ENCODE data around the gene ZXDA.
"Not testable (repeated sequence)": the region's sequence is repeated elsewhere in the genome, so short reads cannot be mapped to it uniquely, and the experiment has no call there.

Gene ZXDA, protein sequence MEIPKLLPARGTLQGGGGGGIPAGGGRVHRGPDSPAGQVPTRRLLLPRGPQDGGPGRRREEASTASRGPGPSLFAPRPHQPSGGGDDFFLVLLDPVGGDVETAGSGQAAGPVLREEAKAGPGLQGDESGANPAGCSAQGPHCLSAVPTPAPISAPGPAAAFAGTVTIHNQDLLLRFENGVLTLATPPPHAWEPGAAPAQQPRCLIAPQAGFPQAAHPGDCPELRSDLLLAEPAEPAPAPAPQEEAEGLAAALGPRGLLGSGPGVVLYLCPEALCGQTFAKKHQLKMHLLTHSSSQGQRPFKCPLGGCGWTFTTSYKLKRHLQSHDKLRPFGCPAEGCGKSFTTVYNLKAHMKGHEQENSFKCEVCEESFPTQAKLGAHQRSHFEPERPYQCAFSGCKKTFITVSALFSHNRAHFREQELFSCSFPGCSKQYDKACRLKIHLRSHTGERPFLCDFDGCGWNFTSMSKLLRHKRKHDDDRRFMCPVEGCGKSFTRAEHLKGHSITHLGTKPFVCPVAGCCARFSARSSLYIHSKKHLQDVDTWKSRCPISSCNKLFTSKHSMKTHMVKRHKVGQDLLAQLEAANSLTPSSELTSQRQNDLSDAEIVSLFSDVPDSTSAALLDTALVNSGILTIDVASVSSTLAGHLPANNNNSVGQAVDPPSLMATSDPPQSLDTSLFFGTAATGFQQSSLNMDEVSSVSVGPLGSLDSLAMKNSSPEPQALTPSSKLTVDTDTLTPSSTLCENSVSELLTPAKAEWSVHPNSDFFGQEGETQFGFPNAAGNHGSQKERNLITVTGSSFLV

DNA sequence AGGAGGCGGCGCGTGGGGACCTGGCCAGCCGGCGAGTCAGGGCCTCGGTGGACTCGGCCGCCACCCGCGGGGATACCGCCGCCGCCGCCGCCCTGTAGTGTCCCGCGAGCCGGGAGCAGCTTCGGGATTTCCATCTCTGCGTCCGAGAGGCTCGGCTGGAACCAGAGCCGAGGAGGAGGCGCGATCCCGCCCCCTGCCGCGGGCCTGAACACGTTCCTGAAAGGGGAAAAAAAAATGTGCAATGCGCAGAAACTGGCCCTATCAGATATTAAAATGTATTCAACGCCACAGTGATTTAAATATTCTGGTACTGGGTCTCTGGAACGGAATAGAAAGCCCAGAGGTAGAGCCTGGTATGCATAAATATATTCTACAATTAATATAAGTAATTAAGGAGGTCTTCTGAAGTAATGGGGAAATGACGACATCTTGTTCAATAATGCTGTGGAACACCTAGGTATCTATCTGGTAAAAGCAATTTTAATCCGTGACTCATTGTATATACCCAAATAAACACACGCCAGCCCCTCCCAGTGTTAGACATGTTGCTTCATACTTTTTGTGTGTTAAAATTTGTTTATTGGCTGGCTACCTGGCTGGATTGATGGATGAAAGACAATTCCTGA lies at the start of gene ZXDA:
Gene ZXDA (minus strand): TSS at position 172 of the 626 bp plus-strand sequence. CDS start 38 bp downstream, at position 134.
- peak within 1 kb of the TSS; percentile 93 for H3K27ac Mint-ChIP-seq
- peaks cover 29% of the 10 kb centered on the region for H3K4me1 Mint-ChIP-seq (ENCODE audit: low read depth)
- not testable (repeated sequence) for H3K9me3 Mint-ChIP-seq; H3K36me3 Mint-ChIP-seq (ENCODE audit: low read depth); H3K27me3 Mint-ChIP-seq
- H3K4me3 Mint-ChIP-seq, result peak within 1 kb of the TSS; percentile 81

DNA sequence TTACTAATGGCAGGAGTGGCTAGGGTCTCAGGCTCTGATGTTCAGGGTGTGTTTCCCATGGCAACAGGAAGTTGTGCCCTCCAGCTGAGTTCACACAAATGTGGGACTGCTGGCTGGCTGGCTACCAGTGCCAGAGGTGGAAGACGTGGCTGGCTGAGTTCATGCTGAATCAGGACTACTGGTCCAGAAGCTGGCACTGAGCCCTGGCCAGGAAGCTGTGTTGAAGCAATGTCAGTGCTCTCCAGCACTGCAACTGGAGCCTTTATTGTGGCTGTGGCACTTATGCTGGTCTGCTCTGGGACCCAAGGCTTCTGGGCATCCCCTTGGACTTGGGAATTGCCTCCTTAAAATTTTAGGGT lies 42.0 kb upstream of the ZXDA start:
- Mint-ChIP-seq H3K9me3 (no peaks in the 10 kb centered on the region), H3K4me1 (ENCODE audit: low read depth) (peaks cover 4% of the 10 kb centered on the region), H3K27me3 (no peaks in the 10 kb centered on the region), H3K36me3 (ENCODE audit: low read depth) (no peaks in the 10 kb centered on the region), H3K4me3 (no peak overlapping the region), H3K27ac (no peak overlapping the region)

DNA sequence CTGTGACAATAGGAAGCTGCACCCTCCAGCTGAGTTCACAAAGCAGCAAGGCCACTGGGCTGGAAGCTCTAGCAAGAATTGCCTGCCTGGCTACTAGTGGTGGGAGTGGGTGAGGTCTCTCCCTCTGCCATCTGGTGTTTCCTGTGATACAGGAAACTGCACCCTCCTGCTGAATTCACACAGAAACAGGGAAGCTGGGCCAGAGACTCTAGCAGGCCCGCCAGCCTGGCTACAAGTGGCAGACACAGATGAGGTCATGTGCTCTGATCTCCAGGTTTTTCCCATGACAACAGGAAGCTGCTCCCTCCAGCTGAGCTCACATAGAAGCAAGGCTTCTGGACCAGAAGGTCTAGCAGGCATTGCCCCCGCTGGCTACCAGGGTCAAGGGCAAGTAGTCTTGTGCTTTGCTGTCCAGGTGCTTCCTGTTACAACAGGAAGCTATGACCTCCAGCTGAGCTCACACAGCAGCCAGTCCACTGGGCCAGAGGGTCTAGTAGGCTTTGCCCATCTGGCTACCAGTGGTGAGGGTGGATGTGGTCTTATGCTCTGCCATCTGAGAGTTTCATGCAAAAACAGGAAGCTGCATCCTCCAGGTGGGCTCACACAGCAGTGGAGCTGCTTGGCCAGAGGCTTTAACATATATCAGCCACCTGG lies 41.5 kb upstream of the ZXDA start:
- Mint-ChIP-seq H3K4me1 (ENCODE audit: low read depth) (peaks cover 4% of the 10 kb centered on the region), H3K27me3 (no peaks in the 10 kb centered on the region), H3K4me3 (no peak overlapping the region)

DNA sequence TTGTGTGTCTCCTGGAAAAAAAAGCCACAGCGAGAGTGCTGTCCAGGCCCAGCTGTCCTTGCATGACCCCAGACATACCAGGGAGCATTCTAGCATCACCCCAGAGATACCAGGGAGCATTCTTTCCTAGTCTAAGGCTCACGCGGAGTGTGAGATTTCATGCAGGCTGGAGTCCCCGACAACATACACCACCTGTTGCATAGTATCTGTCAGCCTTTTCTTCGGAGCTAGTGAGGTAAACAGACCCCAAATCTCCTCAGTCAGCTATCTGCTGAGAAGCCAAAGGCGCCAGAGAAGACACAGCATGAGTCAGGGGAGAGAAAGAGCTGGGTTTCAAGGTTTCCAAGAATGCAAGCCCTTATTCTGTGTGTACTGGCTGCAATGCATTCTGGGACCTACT lies 23.1 kb upstream of the ZXDA start:
- Mint-ChIP-seq H3K27me3 (no peaks in the 10 kb centered on the region), H3K4me1 (ENCODE audit: low read depth) (no peaks in the 10 kb centered on the region), H3K27ac (no peak overlapping the region), H3K4me3 (no peak overlapping the region), H3K36me3 (ENCODE audit: low read depth) (no peaks in the 10 kb centered on the region), H3K9me3 (no peaks in the 10 kb centered on the region)

More for the DNA sequence above, 41.5 kb upstream of the ZXDA start:
- Mint-ChIP-seq H3K36me3 (ENCODE audit: low read depth) (no peaks in the 10 kb centered on the region), H3K9me3 (no peaks in the 10 kb centered on the region), H3K27ac (no peak overlapping the region)

DNA sequence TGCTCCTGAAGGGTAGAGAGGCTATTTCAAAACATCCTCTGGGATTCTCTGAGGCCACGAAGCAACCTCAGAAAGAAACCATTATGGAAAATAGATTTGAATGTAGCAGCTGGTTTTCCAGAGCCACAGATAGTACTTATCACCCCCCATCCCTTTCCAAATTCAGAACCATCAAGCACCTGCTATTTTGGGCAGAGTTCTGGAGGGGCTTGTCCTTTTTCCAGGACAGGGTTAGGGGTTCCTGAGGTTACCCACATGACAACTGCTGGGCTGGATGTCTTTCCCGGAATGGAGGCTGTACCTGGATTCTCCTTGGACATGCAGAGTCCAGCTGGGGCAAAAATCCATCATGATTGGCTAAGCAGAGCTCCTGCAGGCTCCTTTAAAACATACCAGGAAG lies 22.0 kb upstream of the ZXDA start:
- H3K27me3 Mint-ChIP-seq, result no peaks in the 10 kb centered on the region
- H3K4me3 Mint-ChIP-seq, result no peak overlapping the region
- H3K36me3 Mint-ChIP-seq (ENCODE audit: low read depth), result no peaks in the 10 kb centered on the region
- no peaks in the 10 kb centered on the region for H3K9me3 Mint-ChIP-seq
- H3K4me1 Mint-ChIP-seq (ENCODE audit: low read depth), result no peaks in the 10 kb centered on the region
- no peak overlapping the region for H3K27ac Mint-ChIP-seq

DNA sequence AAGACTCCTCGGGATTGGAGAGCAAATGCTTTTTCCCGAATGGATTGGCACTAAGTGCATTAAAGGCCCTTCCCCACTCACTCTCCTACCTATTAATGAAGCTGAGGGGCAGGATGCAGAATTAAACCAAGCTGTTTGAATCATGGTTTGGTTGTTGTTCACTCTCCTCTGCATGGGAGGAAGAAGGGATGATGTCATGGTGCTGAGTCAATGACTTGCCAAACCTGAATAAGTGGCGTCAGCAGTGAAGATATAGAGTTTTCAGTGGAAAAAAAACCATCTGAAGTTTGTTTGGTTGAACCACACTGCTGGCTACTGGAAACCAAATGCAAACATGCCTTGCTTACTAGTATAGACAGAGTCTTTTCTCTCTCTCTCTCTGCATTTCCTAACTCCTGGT lies 19.8 kb upstream of the ZXDA start:
- H3K4me3 Mint-ChIP-seq, result no peak overlapping the region
- H3K4me1 Mint-ChIP-seq (ENCODE audit: low read depth), result no peaks in the 10 kb centered on the region
- H3K36me3 Mint-ChIP-seq (ENCODE audit: low read depth), result no peaks in the 10 kb centered on the region
- no peaks in the 10 kb centered on the region for H3K27me3 Mint-ChIP-seq
- H3K9me3 Mint-ChIP-seq, result no peaks in the 10 kb centered on the region
- H3K27ac Mint-ChIP-seq, result no peak overlapping the region

DNA sequence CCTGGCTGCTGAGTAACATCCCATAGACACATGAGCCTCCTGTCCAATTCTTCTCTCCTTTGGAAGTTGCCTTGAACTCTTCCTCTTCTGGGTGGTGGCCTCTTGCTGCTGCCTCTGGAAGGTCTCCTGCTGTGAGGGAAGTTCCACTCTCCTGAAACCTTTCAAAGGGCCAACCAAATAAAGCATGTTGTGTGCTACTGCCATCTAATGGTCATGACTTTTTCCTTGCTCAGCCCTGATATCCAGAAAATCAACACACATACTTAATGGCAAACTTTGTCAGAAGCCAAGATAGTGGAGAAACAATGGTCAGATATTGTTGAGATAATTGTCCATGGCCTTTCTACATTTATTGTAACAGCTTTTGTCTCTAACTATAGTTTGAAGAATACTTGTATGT lies 19.1 kb upstream of the ZXDA start:
- H3K27ac Mint-ChIP-seq, result no peak overlapping the region
- no peaks in the 10 kb centered on the region for H3K9me3 Mint-ChIP-seq
- no peaks in the 10 kb centered on the region for H3K27me3 Mint-ChIP-seq
- H3K36me3 Mint-ChIP-seq (ENCODE audit: low read depth), result no peaks in the 10 kb centered on the region
- no peaks in the 10 kb centered on the region for H3K4me1 Mint-ChIP-seq (ENCODE audit: low read depth)
- H3K4me3 Mint-ChIP-seq, result no peak overlapping the region

DNA sequence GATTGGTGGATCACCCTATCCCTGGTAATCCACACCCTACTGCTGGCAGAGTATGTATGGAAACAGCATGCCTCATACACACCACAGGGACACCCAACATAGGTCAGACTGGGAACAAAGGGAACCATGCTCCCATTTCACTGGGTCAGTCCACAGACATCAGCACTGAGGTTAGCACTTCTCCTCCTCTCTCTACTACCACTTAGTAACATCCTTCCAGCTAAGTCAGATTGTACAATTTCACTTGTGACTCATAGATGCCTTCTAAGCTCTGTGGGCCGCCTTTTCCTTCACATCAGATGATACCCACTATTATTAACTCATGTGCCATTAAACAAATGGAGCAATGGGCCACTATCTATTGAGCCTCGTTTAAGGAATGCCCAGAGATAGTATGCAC lies 15.5 kb upstream of the ZXDA start:
- no peaks in the 10 kb centered on the region for H3K4me1 Mint-ChIP-seq (ENCODE audit: low read depth)
- H3K36me3 Mint-ChIP-seq (ENCODE audit: low read depth), result no peaks in the 10 kb centered on the region
- H3K4me3 Mint-ChIP-seq, result no peak overlapping the region
- H3K27ac Mint-ChIP-seq, result no peak overlapping the region
- H3K27me3 Mint-ChIP-seq, result no peaks in the 10 kb centered on the region
- no peaks in the 10 kb centered on the region for H3K9me3 Mint-ChIP-seq

DNA sequence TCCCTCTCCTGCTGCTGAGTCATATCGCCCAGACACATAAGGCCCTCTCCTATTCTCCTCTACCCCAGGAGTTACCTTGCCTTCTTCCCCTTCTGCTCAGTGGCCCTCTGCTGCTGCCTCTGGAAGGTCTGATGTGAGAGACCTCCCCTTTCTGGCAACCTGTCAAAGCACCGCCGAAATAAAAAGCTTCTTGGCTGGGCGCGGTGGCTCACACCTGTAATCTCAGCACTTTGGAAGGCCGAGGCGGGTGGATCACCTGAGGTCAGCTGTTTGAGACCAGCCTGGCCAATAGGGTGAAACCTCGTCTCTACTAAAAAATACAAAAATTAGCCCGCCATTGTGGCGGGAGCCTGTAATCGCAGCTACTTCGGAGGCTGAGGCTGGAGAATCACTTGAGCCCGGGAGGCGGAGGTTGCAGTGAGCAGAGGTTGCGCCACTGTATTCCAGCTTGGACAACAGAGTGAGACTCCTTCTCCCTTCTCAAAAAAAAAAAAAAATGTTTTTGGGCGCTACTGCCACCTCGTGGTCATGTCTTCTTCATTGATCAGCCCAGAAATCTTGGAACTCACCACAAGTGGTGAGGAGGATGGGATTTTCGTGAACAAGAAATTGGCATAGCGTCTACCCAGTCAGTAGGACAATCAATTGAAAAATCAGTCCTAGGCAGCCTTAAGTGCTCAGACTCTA lies 8.6 kb upstream of the ZXDA start:
- H3K27ac Mint-ChIP-seq, result no peak overlapping the region
- no peaks in the 10 kb centered on the region for H3K36me3 Mint-ChIP-seq (ENCODE audit: low read depth)
- H3K9me3 Mint-ChIP-seq, result no peaks in the 10 kb centered on the region
- no peaks in the 10 kb centered on the region for H3K4me1 Mint-ChIP-seq (ENCODE audit: low read depth)
- no peaks in the 10 kb centered on the region for H3K27me3 Mint-ChIP-seq
- no peak overlapping the region for H3K4me3 Mint-ChIP-seq

DNA sequence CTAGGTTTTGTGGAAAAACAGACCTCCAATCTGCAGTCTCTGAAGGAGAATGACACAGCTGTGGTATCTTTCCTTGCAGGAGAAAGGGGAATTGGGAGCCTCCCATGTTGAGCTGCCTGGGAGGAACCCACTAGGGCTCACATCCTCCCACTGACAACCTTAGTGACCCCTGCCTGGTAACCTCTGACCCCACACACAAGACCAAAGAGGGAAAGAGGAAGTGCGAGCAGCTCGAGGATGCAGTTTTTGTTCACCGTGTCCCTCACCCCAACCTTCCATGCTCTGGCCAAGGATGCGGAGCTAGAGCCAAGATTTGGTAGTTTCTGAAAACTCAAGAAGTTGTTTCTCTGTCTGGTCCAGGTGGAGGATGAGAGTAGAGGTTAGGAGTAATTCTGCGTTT lies 5.4 kb upstream of the ZXDA start:
- H3K27me3 Mint-ChIP-seq, result no peaks in the 10 kb centered on the region
- H3K4me1 Mint-ChIP-seq (ENCODE audit: low read depth), result peaks cover 10% of the 10 kb centered on the region
- no peak overlapping the region for H3K4me3 Mint-ChIP-seq
- H3K36me3 Mint-ChIP-seq (ENCODE audit: low read depth), result no peaks in the 10 kb centered on the region
- H3K9me3 Mint-ChIP-seq, result no peaks in the 10 kb centered on the region
- no peak overlapping the region for H3K27ac Mint-ChIP-seq

DNA sequence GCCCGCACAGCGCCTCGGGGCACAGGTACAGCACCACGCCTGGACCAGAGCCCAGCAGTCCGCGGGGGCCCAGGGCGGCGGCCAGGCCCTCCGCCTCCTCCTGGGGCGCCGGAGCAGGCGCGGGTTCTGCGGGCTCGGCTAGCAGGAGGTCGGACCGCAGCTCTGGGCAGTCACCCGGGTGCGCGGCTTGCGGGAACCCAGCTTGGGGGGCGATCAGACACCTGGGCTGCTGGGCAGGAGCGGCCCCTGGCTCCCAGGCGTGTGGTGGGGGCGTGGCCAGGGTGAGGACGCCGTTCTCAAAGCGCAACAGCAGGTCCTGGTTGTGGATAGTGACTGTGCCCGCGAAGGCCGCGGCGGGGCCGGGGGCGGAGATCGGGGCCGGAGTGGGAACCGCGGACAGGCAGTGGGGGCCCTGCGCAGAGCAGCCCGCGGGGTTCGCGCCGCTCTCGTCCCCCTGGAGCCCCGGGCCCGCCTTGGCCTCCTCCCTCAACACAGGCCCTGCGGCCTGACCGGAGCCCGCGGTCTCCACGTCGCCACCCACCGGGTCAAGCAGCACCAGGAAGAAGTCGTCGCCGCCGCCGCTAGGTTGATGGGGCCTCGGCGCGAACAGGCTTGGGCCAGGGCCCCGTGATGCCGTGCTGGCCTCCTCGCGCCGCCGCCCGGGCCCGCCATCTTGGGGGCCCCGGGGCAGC lies 517 bp downstream of the ZXDA start:
- H3K36me3 Mint-ChIP-seq (ENCODE audit: low read depth), result peaks cover 12% of the 10 kb centered on the region
- not testable (repeated sequence) for H3K27me3 Mint-ChIP-seq, H3K9me3 Mint-ChIP-seq, H3K27ac Mint-ChIP-seq
- peaks cover 33% of the 10 kb centered on the region for H3K4me1 Mint-ChIP-seq (ENCODE audit: low read depth)
- H3K4me3 Mint-ChIP-seq, result peak overlapping the region; percentile 70

DNA sequence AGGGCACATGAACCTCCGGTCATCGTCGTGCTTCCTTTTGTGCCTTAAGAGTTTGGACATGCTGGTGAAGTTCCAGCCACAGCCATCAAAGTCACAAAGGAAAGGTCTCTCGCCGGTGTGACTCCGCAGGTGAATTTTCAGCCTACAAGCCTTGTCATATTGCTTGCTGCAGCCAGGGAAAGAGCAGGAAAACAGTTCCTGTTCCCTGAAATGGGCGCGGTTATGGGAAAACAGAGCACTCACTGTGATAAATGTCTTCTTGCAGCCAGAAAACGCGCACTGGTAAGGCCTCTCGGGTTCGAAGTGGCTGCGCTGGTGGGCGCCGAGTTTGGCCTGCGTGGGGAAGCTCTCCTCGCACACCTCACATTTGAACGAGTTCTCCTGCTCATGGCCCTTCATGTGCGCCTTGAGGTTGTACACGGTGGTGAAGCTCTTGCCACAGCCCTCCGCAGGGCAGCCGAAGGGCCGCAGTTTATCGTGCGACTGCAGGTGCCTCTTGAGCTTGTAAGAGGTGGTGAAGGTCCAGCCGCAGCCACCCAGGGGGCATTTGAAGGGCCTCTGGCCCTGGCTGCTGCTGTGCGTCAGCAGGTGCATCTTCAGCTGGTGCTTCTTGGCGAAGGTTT lies 1.2 kb downstream of the ZXDA start:
- H3K4me1 Mint-ChIP-seq (ENCODE audit: low read depth), result peaks cover 33% of the 10 kb centered on the region
- H3K27me3 Mint-ChIP-seq, H3K9me3 Mint-ChIP-seq, H3K27ac Mint-ChIP-seq: not testable (repeated sequence)
- H3K4me3 Mint-ChIP-seq, result peak overlapping the region; percentile 51
- peaks cover 12% of the 10 kb centered on the region for H3K36me3 Mint-ChIP-seq (ENCODE audit: low read depth)

DNA sequence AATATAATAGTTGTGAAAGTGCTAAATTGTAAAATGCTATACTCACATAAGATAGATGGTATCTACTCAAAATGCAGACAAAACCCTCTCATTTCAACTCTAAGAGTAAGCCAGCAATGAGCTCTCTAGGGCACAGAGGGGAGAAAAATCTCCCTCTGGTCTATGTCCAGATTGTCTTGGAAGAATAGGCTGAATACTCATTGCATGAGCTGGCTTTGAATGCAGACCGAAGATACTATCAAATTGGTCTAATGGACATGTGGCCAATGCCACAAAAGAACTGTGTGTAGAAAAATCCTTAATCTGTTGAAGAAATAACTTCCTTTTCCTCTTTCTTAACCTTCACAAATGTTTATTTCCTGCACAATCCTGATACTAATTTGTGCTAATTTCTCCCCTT lies 3.5 kb downstream of the ZXDA start:
- Mint-ChIP-seq H3K4me3 (peak overlapping the region; percentile 63), H3K4me1 (ENCODE audit: low read depth) (peaks cover 33% of the 10 kb centered on the region), H3K27me3 (no peaks in the 10 kb centered on the region), H3K36me3 (ENCODE audit: low read depth) (peaks cover 12% of the 10 kb centered on the region), H3K9me3 (no peaks in the 10 kb centered on the region), H3K27ac (no peak overlapping the region)

DNA sequence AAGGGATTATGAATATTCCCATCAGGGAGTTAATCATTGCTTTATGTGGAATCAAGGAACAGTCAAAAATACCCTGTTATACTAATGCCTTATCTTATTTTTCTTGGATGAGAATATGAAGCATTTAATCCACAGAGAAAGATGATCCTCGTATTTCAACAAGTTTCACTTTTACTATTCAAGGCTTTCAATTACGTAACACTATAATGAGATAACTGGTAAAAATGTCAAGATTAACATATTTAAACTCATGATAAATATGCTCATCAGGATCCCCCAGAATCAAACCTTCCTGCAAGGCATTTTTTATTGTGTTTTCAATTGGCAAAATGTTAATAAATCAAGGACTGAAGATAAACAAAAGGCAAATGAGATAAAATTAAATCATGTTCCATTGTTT lies 5.1 kb downstream of the ZXDA start:
- H3K4me1 Mint-ChIP-seq (ENCODE audit: low read depth), result peaks cover 21% of the 10 kb centered on the region
- H3K27me3 Mint-ChIP-seq, result no peaks in the 10 kb centered on the region
- peak overlapping the region; percentile 26 for H3K4me3 Mint-ChIP-seq
- no peak overlapping the region for H3K27ac Mint-ChIP-seq
- H3K36me3 Mint-ChIP-seq (ENCODE audit: low read depth), result peaks cover 12% of the 10 kb centered on the region
- H3K9me3 Mint-ChIP-seq, result no peaks in the 10 kb centered on the region
